HL-60 (cell line): ENCODE measurements around the gene HSPA1L.
"Not testable (repeated sequence)": the region's sequence is repeated elsewhere in the genome, so short reads cannot be mapped to it uniquely, and the experiment has no call there.

ENCODE experiments used
- DNase-seq, 2 experiments: peaks; one replicate each; pipeline ENCODE4 v3.0.0-alpha.2; 2010 to 2020; ENCODE audit warnings: low read depth in 1 of 2, low spot score in 1 of 2
- H3K27ac ChIP-seq: fragments of 250-450 bp; sonication (Bioruptor Pico); replicated peaks from 2 replicates; pipeline ENCODE4 v1.5.1; 2020; ENCODE audit warnings: mild to moderate bottlenecking, moderate library complexity
- H3K27me3 ChIP-seq: fragments of 250-450 bp; sonication (Bioruptor Pico); 2 replicates; pipeline ENCODE4 v1.5.1; 2021; ENCODE audit warnings: mild to moderate bottlenecking, moderate library complexity; ENCODE audit not compliant: insufficient read depth, poor library complexity, severe bottlenecking
- H3K4me3 ChIP-seq: replicated peaks from 2 replicates; pipeline ENCODE4 v1.5.1; 2011; ENCODE audit warnings: mild to moderate bottlenecking, control low read depth, low read length; ENCODE audit not compliant: insufficient read depth
- CTCF ChIP-seq: IDR thresholded peaks from one replicate; pipeline ENCODE4 v1.5.1; 2011; ENCODE audit warnings: low read length, control low read depth, inconsistent platforms; ENCODE audit not compliant: insufficient read depth
- GABPA ChIP-seq: IDR thresholded peaks from 2 replicates; pipeline ENCODE4 v1.6.1; 2012; ENCODE audit warnings: low read depth
- POLR2AphosphoS5 ChIP-seq: IDR thresholded peaks from 2 replicates; pipeline ENCODE4 v1.6.1; 2012; ENCODE audit warnings: low read depth
- REST ChIP-seq: IDR thresholded peaks from 2 replicates; pipeline ENCODE4 v1.6.1; 2012; ENCODE audit warnings: low read depth; ENCODE audit not compliant: insufficient replicate concordance
- SPI1 ChIP-seq: IDR thresholded peaks from 2 replicates; pipeline ENCODE4 v1.6.1; 2012; ENCODE audit warnings: low read depth, mild to moderate bottlenecking, borderline replicate concordance
- long read RNA-seq: library from polyadenylated mRNA; unstranded; transcript quantifications from one replicate; pipeline ENCODE4 v2.0.0, GENCODE V29; 2020

Gene HSPA1L
- long read RNA-seq, result 0 reads

GRCh38 chr6:31815025-31815838, at the start of gene HSPA1L, which contains the start of gene HSPA1A:
Gene HSPA1L (minus strand): TSS chr6:31815283. CDS start chr6:31811972, 3,311 bp downstream.
Gene HSPA1A (plus strand): TSS chr6:31815543. CDS start chr6:31815757, 214 bp downstream.
- Histone ChIP-seq H3K27me3 (no peaks in the 10 kb centered on the region), H3K27ac (no peak within 1 kb of the TSS), H3K4me3 (no peak within 1 kb of the TSS)
- DNase-seq, result no peak
- TF ChIP-seq REST, result no peak
- TF ChIP-seq GABPA, result no peak
- no peak for TF ChIP-seq CTCF
- TF ChIP-seq POLR2AphosphoS5, result no peak
- no peak for TF ChIP-seq SPI1

- H3K4me3 ChIP-seq, result no peak overlapping the region
- H3K27me3 ChIP-seq, result no peaks in the 10 kb centered on the region
- DNase-seq, result no peak
- TF ChIP-seq POLR2AphosphoS5, result no peak
- no peak for TF ChIP-seq REST
- no peak for TF ChIP-seq SPI1
- TF ChIP-seq GABPA, result no peak
- no peak for TF ChIP-seq CTCF
- no peak overlapping the region for H3K27ac ChIP-seq
Measured at GRCh38 chr6:31864818-31865204, 49.7 kb upstream of the HSPA1L start.

GRCh38 chr6:31864123-31864562, 49.1 kb upstream of the HSPA1L start:
- not testable (repeated sequence) for H3K27me3 ChIP-seq, DNase-seq
- Histone ChIP-seq H3K27ac (peak overlapping the region; percentile 92), H3K4me3 (peak overlapping the region; percentile 68)

- DNase-seq, result peak; percentile 100
- peak; percentile 41; the same call in 1 of the 2 replicates for TF ChIP-seq SPI1
- peak; percentile 78; the same call in 1 of the 2 replicates for TF ChIP-seq POLR2AphosphoS5
- TF ChIP-seq REST, result no peak
- Histone ChIP-seq H3K4me3 (peak within 1 kb of the TSS; percentile 95), H3K27ac (peak within 1 kb of the TSS; percentile 92), H3K27me3 (no peaks in the 10 kb centered on the region)
Measured at GRCh38 chr6:31862344-31863235, 47.5 kb upstream of the HSPA1L start, which contains the start of gene NEU1. Gene NEU1 (minus strand): TSS chr6:31862821. CDS start chr6:31862776, 45 bp downstream.
